Activated CD8-positive, alpha-beta memory T cell treated with anti-CD3 and anti-CD28 coated beads, Interleukin-2, amount 50 U/mL, for 48 hours (primary cell): Measurements from ENCODE around the gene RAB40B.
"Not testable (repeated sequence)": the region's sequence is repeated elsewhere in the genome, so short reads cannot be mapped to it uniquely, and the experiment has no call there.

Source experiments
- DNase-seq: peaks from one replicate; pipeline ENCODE4 v3.0.0-alpha.2; 2020

Gene RAB40B

DNA sequence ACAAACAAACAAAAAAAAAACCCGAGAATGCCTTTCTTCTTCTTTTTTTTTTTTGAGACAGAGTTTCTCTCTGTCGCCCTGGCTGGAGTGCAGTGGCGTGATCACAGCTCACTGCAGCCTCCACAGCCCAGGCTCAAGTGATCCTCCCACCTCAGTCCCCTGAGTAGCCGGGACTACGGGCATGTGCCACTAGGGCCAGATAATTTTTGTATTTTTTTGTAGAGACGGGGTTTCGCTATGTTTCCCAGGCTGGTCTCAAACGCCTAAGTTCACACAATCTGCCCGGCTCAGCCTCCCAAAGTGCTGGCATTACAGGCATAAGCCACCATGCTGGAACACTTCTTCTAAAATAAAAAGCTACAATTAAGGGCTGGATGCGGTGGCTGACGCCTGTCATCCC, 33.3 kb downstream of the RAB40B start:
- DNase-seq = no peak

- no peak for DNase-seq
These were observed 33.8 kb downstream of the RAB40B start for GRCh38 chr17:82664701-82665182.

GRCh38 chr17:82664276-82664575, 34.3 kb downstream of the RAB40B start:
- no peak for DNase-seq

GRCh38 chr17:82663381-82664275, 34.9 kb downstream of the RAB40B start:
- no peak for DNase-seq

GRCh38 chr17:82662711-82663261, 35.7 kb downstream of the RAB40B start:
- no peak for DNase-seq

DNA sequence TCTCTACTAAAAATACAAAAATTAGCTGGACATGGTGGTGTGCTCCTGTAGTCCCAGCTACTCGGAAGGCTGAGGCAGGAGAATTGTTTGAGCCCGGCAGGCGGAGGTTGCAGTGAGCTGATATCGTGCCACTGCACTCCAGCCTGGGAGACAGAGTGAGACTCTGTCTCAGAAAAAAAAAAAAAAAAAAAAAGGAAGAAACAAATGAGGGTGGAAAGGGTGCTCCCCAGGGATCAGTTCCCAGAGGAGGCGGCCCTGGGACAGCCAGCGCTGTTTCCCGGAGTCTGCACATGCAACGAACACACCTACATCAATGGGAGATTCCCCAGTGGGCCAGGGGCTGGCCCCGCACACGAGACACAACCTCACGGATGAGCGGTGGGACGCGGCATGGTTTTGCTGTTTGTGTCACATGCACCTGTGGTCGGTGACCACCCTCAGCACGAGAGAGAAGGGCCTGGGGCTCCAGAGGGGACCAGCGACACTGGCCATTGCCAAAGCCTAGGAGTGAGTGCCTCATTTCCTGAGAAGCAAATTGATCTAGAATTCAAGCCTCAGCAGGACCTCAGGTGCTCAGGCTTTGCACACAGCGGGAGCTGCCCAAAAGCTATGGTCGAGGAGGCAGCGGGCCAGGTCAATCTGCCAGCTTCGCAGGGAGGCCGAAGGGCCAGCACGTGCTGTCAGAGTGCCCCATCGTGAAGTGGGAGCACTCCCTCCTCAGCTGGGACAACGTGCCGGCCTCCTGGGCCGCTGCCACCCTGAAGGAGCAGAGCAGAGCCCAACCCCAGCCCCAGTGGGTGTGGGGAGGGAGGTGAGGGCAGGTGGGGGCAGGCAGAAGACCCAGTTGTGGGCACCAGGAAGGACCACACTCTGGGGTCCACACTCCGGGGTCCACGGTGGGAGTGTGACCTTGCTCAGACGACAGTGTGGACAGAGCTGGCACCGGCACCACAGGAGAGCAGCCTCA, 36.5 kb downstream of the RAB40B start:
- no peak for DNase-seq

GRCh38 chr17:82659886-82660285, 38.6 kb downstream of the RAB40B start:
- DNase-seq = no peak

GRCh38 chr17:82658796-82659452, 39.6 kb downstream of the RAB40B start:
- DNase-seq = no peak

DNA sequence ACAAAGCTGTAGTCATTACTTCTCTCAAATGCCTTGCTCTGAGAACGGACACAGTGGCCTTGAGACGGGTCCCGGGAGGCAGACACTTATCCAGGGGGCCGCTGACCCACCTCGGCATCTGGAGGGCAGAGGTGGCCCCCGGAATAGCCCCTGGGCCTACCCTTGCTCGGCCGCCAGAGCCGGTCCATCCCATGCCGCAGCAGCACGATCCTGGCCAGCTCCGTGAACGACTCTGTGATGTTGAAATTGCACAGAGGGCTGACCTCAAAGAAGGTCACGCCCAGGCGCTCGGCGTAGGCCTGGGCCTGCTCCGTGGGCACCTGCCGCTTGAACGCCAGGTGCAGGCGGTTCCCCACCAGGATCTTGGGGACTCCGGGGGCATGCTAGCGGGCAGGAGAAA, 40.2 kb downstream of the RAB40B start:
- DNase-seq = no peak

- DNase-seq = no peak
These were observed 40.6 kb downstream of the RAB40B start for GRCh38 chr17:82657926-82658325.

DNA sequence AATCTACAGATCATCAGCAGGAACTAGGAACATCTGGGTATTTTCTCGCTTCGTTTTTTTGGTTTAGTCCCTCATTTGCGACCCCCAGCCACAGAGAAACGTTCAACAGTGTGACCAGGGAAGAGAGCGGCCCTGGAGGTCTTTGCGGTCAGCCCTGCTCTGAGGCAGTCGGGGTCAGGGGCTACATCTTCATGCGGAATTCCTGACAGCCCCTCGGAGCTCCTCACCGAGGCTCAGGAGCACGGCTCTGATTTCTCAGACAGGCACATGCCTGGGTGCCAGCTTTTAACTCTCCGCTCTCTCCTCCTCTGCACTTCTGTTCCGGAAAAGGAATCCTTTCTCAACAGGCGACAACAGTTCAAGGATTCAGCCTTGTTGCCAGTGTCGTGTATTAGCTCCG, 42.2 kb downstream of the RAB40B start:
- no peak for DNase-seq

- no peak for DNase-seq
These were observed 43.0 kb downstream of the RAB40B start for GRCh38 chr17:82655523-82655922.

- no peak for DNase-seq
These were observed 43.4 kb downstream of the RAB40B start for GRCh38 chr17:82655038-82655479.

DNA sequence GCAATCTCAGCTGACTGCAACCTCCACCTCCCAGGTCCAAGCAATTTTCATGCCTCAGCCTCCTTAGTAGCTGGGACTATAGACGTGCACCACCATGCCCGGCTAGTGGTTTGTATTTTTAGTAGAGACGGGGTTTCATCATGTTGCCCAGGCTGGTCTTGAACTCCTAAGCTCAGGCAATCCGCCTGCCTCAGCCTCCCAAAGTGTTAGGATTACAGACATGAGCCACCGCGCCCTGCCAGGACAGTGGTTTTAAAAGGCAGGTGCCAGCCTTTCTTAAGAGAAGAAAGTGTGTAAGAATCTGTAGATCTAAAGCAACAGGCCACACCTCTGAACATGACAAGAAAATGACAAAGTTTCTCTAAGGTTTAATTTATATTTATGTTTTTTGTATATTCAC, 43.9 kb downstream of the RAB40B start:
- not testable (repeated sequence) for DNase-seq

- no peak for DNase-seq
These were observed 44.6 kb downstream of the RAB40B start for GRCh38 chr17:82653651-82654528.

DNA sequence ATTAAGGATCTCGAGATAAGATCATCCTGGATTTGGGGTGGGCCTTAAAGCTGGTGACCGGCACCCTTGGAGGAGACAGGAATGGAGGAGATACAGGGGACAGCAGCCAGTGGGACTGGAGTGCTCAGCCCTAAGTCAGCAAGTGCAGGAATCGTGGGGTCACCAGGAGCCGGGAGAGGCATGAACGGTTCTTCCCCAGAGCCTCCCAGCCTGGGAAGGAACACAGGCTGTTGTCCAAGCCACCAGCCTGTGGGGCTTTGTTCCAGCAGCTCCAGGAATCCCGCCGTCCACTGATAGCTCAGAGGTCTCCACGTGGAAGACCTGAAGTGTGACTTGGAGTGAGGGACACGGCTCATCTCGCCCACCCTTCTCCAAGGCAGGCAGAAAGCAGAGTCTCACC, 47.8 kb downstream of the RAB40B start:
- DNase-seq = no peak

GRCh38 chr17:82649501-82650261, 48.8 kb downstream of the RAB40B start:
- no peak for DNase-seq

GRCh38 chr17:82648742-82649331, 49.7 kb downstream of the RAB40B start:
- DNase-seq = peak; percentile 78

- DNase-seq = peak; percentile 92
These were observed 50.3 kb downstream of the RAB40B start, which contains the start of gene WDR45B for GRCh38 chr17:82648165-82648668. TSS of gene WDR45B (minus strand) at chr17:82648444. CDS start at chr17:82648340, 104 bp downstream.

DNA sequence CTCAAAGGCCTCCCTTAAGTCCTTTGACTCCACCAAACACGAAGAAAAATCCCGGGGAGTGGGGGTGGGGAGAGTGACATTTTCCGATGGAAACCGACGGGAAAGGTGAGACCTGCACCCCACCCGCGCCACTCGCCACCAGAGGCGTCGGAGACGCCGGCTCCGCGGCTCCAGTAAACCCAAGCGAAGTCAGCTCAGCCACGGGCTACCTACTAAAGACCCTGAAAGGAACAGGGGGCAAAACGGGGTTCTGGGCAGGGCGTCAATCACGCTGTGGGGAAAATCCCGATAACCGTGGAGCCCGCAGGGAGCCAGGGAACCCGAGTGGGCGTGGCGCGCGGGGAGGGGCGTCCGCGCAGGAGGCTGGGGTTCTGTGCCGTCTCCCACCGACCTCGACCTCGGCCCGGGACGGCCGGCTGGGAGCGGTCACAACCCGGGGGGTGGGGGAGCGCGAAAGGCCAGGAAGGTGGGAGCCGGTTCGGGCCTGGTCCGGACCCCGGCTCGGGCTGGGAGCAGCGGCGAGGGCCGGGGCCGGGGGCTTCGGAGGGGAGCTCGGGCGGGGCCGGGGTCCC, 50.8 kb downstream of the RAB40B start:
- DNase-seq = peak; percentile 72
